Measurements from ENCODE around the gene ATP5PF. TPM values are rescaled to one million over a fixed set of nuclear protein-coding genes. Genes with fewer than 3 reads are reported as not detected.
A peak's percentile ranks its signal among the peaks of the same experiment; 100 is the strongest.

Gene ATP5PF
- total RNA-seq, 1 donor from 2014 or later, result 90.3 TPM

GRCh38 chr21:25756190-25756932 is 21.7 kb upstream of the ATP5PF start:
- no peaks in the 10 kb centered on the region for H3K4me1 ChIP-seq (ENCODE audit: control insufficient read depth in 3 of 3, insufficient read depth in 3 of 3, low read length in 3 of 3)
- H3K9me3 ChIP-seq (ENCODE audit: control insufficient read depth in 3 of 3, low read length in 3 of 3), result no peaks in the 10 kb centered on the region
- peaks cover 25 to 41% (median 31%) of the 10 kb centered on the region in 3 donors for H3K36me3 ChIP-seq (ENCODE audit: control insufficient read depth in 3 of 3, insufficient read depth in 3 of 3, low read length in 3 of 3)
- no peak overlapping the region for H3K4me3 ChIP-seq (ENCODE audit: low read length in 3 of 3)
- H3K27ac ChIP-seq (ENCODE audit: low read depth, low read length), result no peak overlapping the region
- no peaks in the 10 kb centered on the region for H3K27me3 ChIP-seq (ENCODE audit: control insufficient read depth in 3 of 3, insufficient read depth in 3 of 3, low read length in 3 of 3)
- H3K9ac ChIP-seq (ENCODE audit: low read depth in 1 of 3, low read length in 3 of 3), result no peak overlapping the region

DNA sequence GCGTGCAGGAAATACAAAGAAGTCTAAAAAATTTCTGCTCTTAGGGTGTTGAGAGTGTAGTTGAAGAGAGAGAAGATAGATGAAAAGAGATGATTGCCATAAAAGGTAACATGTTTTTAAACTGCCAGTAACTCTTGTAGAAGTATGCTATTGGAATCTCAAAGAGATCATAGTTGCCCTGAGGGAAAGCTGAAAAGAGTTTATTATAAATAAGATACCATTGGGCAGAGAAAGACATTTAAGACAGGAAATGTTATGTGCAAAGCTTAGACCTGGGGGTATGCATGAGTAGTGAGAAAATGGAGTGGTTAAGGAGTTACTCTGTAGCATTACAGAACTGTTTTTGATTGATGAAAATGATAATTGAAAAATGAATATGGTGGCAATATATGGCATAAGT is 17.7 kb upstream of the ATP5PF start:
- H3K27me3 ChIP-seq (ENCODE audit: control insufficient read depth in 3 of 3, insufficient read depth in 3 of 3, low read length in 3 of 3), result no peaks in the 10 kb centered on the region
- H3K4me3 ChIP-seq (ENCODE audit: low read length in 3 of 3), result no peak overlapping the region
- no peaks in the 10 kb centered on the region for H3K4me1 ChIP-seq (ENCODE audit: control insufficient read depth in 3 of 3, insufficient read depth in 3 of 3, low read length in 3 of 3)
- H3K9me3 ChIP-seq (ENCODE audit: control insufficient read depth in 3 of 3, low read length in 3 of 3), result no peaks in the 10 kb centered on the region
- no peak overlapping the region for H3K27ac ChIP-seq (ENCODE audit: low read depth, low read length)
- peaks cover 12 to 31% (median 29%) of the 10 kb centered on the region in 3 donors for H3K36me3 ChIP-seq (ENCODE audit: control insufficient read depth in 3 of 3, insufficient read depth in 3 of 3, low read length in 3 of 3)
- H3K9ac ChIP-seq (ENCODE audit: low read depth in 1 of 3, low read length in 3 of 3), result no peak overlapping the region

- no peak overlapping the region for H3K9ac ChIP-seq (ENCODE audit: low read depth in 1 of 3, low read length in 3 of 3)
- no peaks in the 10 kb centered on the region for H3K4me1 ChIP-seq (ENCODE audit: control insufficient read depth in 3 of 3, insufficient read depth in 3 of 3, low read length in 3 of 3)
- H3K27me3 ChIP-seq (ENCODE audit: control insufficient read depth in 3 of 3, insufficient read depth in 3 of 3, low read length in 3 of 3), result no peaks in the 10 kb centered on the region
- H3K36me3 ChIP-seq (ENCODE audit: control insufficient read depth in 3 of 3, insufficient read depth in 3 of 3, low read length in 3 of 3), result peaks cover 15 to 36% (median 34%) of the 10 kb centered on the region in 3 donors
- no peaks in the 10 kb centered on the region for H3K9me3 ChIP-seq (ENCODE audit: control insufficient read depth in 3 of 3, low read length in 3 of 3)
- no peak overlapping the region for H3K27ac ChIP-seq (ENCODE audit: low read depth, low read length)
- no peak overlapping the region for H3K4me3 ChIP-seq (ENCODE audit: low read length in 3 of 3)
These were observed 15.4 kb upstream of the ATP5PF start for GRCh38 chr21:25750085-25750484.

DNA sequence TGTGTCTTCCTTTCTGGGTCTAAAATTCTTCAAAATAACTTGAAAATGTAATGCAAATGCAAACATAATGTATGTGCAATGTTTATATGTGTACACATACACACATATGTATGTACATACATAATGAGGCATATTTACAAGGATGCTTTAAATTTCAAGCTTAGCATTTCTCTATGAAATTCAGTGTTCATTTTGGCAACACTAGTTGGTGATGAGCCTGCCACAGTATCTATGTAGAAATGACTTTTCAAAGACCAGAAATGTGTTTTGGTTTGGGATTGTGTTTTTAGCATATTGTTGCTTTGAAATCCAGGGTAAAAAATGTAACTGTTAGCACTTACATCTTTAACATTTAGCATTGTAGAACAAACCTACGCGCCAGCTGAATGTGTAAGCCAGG is 10.2 kb upstream of the ATP5PF start:
- H3K36me3 ChIP-seq (ENCODE audit: control insufficient read depth in 3 of 3, insufficient read depth in 3 of 3, low read length in 3 of 3), result peaks cover 5 to 21% (median 19%) of the 10 kb centered on the region in 3 donors
- H3K9me3 ChIP-seq (ENCODE audit: control insufficient read depth in 3 of 3, low read length in 3 of 3), result no peaks in the 10 kb centered on the region

DNA sequence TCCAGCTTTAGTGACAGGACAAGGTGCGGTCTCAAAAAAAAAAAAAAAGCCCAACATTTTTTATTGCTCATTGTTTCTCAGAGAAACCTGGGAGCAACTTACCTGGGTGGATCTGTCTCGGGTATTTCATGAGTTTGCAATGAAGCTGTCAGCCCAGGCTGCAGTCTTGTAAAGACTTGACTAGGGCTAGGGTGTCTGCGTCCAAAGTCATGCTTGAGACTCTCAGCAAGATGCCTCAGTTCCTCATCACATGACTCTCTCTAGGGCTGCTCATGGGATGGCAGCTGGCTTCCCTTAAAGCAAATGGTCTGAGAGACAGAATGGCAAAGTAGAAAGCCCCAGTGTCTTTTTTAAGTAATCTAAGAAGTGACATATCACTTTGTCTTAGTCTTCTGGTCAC is 8.2 kb upstream of the ATP5PF start:
- H3K9me3 ChIP-seq (ENCODE audit: control insufficient read depth in 3 of 3, low read length in 3 of 3), result no peaks in the 10 kb centered on the region
- H3K4me3 ChIP-seq (ENCODE audit: low read length in 3 of 3), result no peak overlapping the region
- no peaks in the 10 kb centered on the region for H3K27me3 ChIP-seq (ENCODE audit: control insufficient read depth in 3 of 3, insufficient read depth in 3 of 3, low read length in 3 of 3)
- H3K27ac ChIP-seq (ENCODE audit: low read depth, low read length), result no peak overlapping the region
- H3K9ac ChIP-seq (ENCODE audit: low read depth in 1 of 3, low read length in 3 of 3), result no peak overlapping the region
- H3K36me3 ChIP-seq (ENCODE audit: control insufficient read depth in 3 of 3, insufficient read depth in 3 of 3, low read length in 3 of 3), result peaks cover 4 to 11% (median 10%) of the 10 kb centered on the region in 3 donors
- peaks cover 0 to under 1% (median 0%) of the 10 kb centered on the region in 3 donors for H3K4me1 ChIP-seq (ENCODE audit: control insufficient read depth in 3 of 3, insufficient read depth in 3 of 3, low read length in 3 of 3)

More for the DNA sequence above, 10.2 kb upstream of the ATP5PF start:
- Histone ChIP-seq H3K4me1 (ENCODE audit: control insufficient read depth in 3 of 3, insufficient read depth in 3 of 3, low read length in 3 of 3) (no peaks in the 10 kb centered on the region), H3K4me3 (ENCODE audit: low read length in 3 of 3) (no peak overlapping the region), H3K27ac (ENCODE audit: low read depth, low read length) (no peak overlapping the region), H3K27me3 (ENCODE audit: control insufficient read depth in 3 of 3, insufficient read depth in 3 of 3, low read length in 3 of 3) (no peaks in the 10 kb centered on the region), H3K9ac (ENCODE audit: low read depth in 1 of 3, low read length in 3 of 3) (no peak overlapping the region)

DNA sequence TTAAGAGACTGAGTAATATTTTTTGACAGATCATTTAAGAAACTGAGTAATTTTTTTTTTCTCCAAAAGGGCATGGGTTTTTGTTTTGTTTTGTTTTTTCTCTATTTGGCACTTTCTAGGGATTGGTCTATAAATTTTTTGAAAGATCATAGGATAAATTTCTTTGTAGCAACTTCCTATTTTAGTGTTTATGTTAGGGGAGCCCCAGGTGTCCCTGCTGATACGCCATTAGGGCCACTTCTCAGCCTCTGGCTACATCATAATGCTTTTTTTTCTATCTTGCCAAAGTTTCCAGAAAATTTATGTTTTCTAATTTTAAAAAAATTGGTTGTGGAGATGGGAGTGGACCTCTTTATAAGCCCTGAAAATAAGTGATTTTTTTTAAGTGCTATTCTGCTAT is 2.7 kb upstream of the ATP5PF start:
- Histone ChIP-seq H3K4me3 (ENCODE audit: low read length in 3 of 3) (no peak overlapping the region), H3K27ac (ENCODE audit: low read depth, low read length) (peak overlapping the region; percentile 100)

GRCh38 chr21:25735646-25736597 is 1.2 kb upstream of the ATP5PF start:
- no peaks in the 10 kb centered on the region for H3K27me3 ChIP-seq (ENCODE audit: control insufficient read depth in 3 of 3, insufficient read depth in 3 of 3, low read length in 3 of 3)
- no peaks in the 10 kb centered on the region for H3K9me3 ChIP-seq (ENCODE audit: control insufficient read depth in 3 of 3, low read length in 3 of 3)
- H3K36me3 ChIP-seq (ENCODE audit: control insufficient read depth in 3 of 3, insufficient read depth in 3 of 3, low read length in 3 of 3), result peaks cover 0 to 1% (median 0%) of the 10 kb centered on the region in 3 donors
- peak overlapping the region; percentile 88 to 99 (median 99) for H3K4me3 ChIP-seq (ENCODE audit: low read length in 3 of 3)
- peak overlapping the region; percentile 100 for H3K27ac ChIP-seq (ENCODE audit: low read depth, low read length)
- peak overlapping the region; percentile 87 to 99 (median 99) for H3K9ac ChIP-seq (ENCODE audit: low read depth in 1 of 3, low read length in 3 of 3)
- H3K4me1 ChIP-seq (ENCODE audit: control insufficient read depth in 3 of 3, insufficient read depth in 3 of 3, low read length in 3 of 3), result peaks cover 21 to 37% (median 35%) of the 10 kb centered on the region in 3 donors

More for the DNA sequence above, 2.7 kb upstream of the ATP5PF start:
- H3K4me1 ChIP-seq (ENCODE audit: control insufficient read depth in 3 of 3, insufficient read depth in 3 of 3, low read length in 3 of 3), result peaks cover 14 to 28% (median 27%) of the 10 kb centered on the region in 3 donors
- peaks cover 0 to 3% (median 0%) of the 10 kb centered on the region in 3 donors for H3K36me3 ChIP-seq (ENCODE audit: control insufficient read depth in 3 of 3, insufficient read depth in 3 of 3, low read length in 3 of 3)
- no peaks in the 10 kb centered on the region for H3K27me3 ChIP-seq (ENCODE audit: control insufficient read depth in 3 of 3, insufficient read depth in 3 of 3, low read length in 3 of 3)
- H3K9ac ChIP-seq (ENCODE audit: low read depth in 1 of 3, low read length in 3 of 3), result peak overlapping the region in 2 of 3 donors; percentile 23 to 88
- H3K9me3 ChIP-seq (ENCODE audit: control insufficient read depth in 3 of 3, low read length in 3 of 3), result no peaks in the 10 kb centered on the region

DNA sequence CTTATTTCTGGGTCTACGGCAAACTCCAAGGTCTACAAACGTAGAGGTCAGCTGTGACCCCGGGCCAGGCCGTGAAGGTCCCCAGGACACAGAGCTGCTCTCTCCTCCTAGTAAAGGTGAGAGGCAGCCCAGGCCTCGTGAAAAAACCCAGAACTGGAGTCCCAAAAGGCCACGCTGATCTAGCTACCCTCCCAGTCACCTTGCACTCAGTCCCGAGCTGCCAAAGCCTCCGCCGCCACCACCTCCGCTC is 125 bp downstream of the ATP5PF start:
- Histone ChIP-seq H3K9ac (ENCODE audit: low read depth in 1 of 3, low read length in 3 of 3) (peak overlapping the region; percentile 85 to 99 (median 99)), H3K27ac (ENCODE audit: low read depth, low read length) (peak overlapping the region; percentile 100), H3K36me3 (ENCODE audit: control insufficient read depth in 3 of 3, insufficient read depth in 3 of 3, low read length in 3 of 3) (peaks cover 0 to 6% (median 2%) of the 10 kb centered on the region in 3 donors), H3K4me3 (ENCODE audit: low read length in 3 of 3) (peak overlapping the region; percentile 88 to 99 (median 99)), H3K27me3 (ENCODE audit: control insufficient read depth in 3 of 3, insufficient read depth in 3 of 3, low read length in 3 of 3) (no peaks in the 10 kb centered on the region), H3K4me1 (ENCODE audit: control insufficient read depth in 3 of 3, insufficient read depth in 3 of 3, low read length in 3 of 3) (peaks cover 26 to 44% (median 43%) of the 10 kb centered on the region in 3 donors), H3K9me3 (ENCODE audit: control insufficient read depth in 3 of 3, low read length in 3 of 3) (no peaks in the 10 kb centered on the region)

DNA sequence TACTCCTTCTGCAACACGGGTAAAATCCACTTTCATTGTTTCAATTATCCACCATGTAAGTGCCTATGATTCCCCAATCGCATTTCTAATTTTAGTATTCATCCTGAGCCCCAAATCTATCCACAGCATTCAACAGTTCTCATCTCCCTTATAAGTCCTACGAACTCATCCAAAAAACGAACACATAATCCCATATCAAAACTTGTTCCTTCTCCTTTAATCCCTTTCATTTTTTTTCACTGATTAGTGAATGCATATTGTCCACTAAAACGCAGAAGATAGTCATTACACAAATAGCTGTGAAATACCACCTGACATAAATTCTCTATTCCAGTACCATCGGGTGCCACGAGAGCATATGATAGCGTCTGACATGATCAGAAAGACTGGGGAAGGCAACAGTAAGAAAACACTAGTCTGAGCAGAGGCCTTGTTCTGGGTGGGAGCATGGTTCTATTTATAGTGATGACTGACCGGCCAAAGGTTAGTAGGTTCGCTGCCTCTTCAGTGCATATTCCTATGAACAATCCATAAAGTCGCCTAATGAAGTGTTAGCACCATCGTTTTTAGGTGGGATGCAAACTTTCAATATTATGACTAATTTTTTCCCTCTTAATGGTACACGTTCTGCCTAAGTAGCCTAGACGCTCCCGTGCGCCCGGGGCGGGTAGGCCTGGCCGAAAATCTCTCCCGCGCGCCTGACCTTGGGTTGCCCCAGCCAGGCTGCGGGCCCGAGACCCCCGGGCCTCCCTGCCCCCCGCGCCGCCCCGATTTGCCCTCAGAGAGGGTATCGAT is 648 bp downstream of the ATP5PF start:
- H3K36me3 ChIP-seq (ENCODE audit: control insufficient read depth in 3 of 3, insufficient read depth in 3 of 3, low read length in 3 of 3), result peaks cover under 1 to 11% (median 2%) of the 10 kb centered on the region in 3 donors

More for the DNA sequence above, 648 bp downstream of the ATP5PF start:
- no peaks in the 10 kb centered on the region for H3K9me3 ChIP-seq (ENCODE audit: control insufficient read depth in 3 of 3, low read length in 3 of 3)
- H3K4me1 ChIP-seq (ENCODE audit: control insufficient read depth in 3 of 3, insufficient read depth in 3 of 3, low read length in 3 of 3), result peaks cover 26 to 44% (median 43%) of the 10 kb centered on the region in 3 donors
- H3K27ac ChIP-seq (ENCODE audit: low read depth, low read length), result peak overlapping the region; percentile 100
- no peaks in the 10 kb centered on the region for H3K27me3 ChIP-seq (ENCODE audit: control insufficient read depth in 3 of 3, insufficient read depth in 3 of 3, low read length in 3 of 3)
- peak overlapping the region; percentile 85 to 99 (median 99) for H3K9ac ChIP-seq (ENCODE audit: low read depth in 1 of 3, low read length in 3 of 3)
- H3K4me3 ChIP-seq (ENCODE audit: low read length in 3 of 3), result peak overlapping the region; percentile 88 to 99 (median 99)

All from skeletal muscle tissue (tissue), 4 donors.